Stimulated activated CD4-positive, alpha-beta T cell treated with anti-CD3 and anti-CD28 coated beads, Interleukin-4, amount 100 ng/mL, for 4 hours (primary cell): ENCODE results near the gene PPP5C.
"Not testable (repeated sequence)": the region's sequence is repeated elsewhere in the genome, so short reads cannot be mapped to it uniquely, and the experiment has no call there.

ENCODE experiments used
- DNase-seq, 2 experiments: peaks; one replicate each; pipeline ENCODE4 v3.0.0-alpha.2; 2020

The PPP5C gene

GRCh38 chr19:46410205-46411087, 63.6 kb downstream of the PPP5C start:
- no peak for DNase-seq

- DNase-seq: no peak
These were observed 64.4 kb downstream of the PPP5C start for GRCh38 chr19:46411088-46411924.

- DNase-seq: no peak
These were observed 65.2 kb downstream of the PPP5C start for GRCh38 chr19:46411925-46412649.

GRCh38 chr19:46412650-46413261, 65.9 kb downstream of the PPP5C start:
- no peak for DNase-seq

- DNase-seq: no peak
These were observed 66.6 kb downstream of the PPP5C start, which contains the start of gene CCDC8 for GRCh38 chr19:46413262-46414031. CCDC8 (minus strand) TSS chr19:46413564; CDS start chr19:46412810, 754 bp downstream.

- DNase-seq: not testable (repeated sequence)
These were observed 68.0 kb downstream of the PPP5C start for GRCh38 chr19:46414899-46415298.

GRCh38 chr19:46415804-46416709, 69.2 kb downstream of the PPP5C start:
- DNase-seq: peak in 1 of 2 experiments; percentile 36

GRCh38 chr19:46420056-46420455, 73.2 kb downstream of the PPP5C start:
- no peak for DNase-seq

GRCh38 chr19:46422344-46422743, 75.5 kb downstream of the PPP5C start:
- no peak for DNase-seq

GRCh38 chr19:46423188-46423587, 76.3 kb downstream of the PPP5C start:
- no peak for DNase-seq

GRCh38 chr19:46426035-46426505, 79.2 kb downstream of the PPP5C start:
- DNase-seq: no peak

- DNase-seq: no peak
These were observed 79.7 kb downstream of the PPP5C start for GRCh38 chr19:46426506-46427162.

- no peak for DNase-seq
These were observed 80.7 kb downstream of the PPP5C start for GRCh38 chr19:46427518-46428045.

- peak; percentile 30 to 37 for DNase-seq
These were observed 81.6 kb downstream of the PPP5C start, which contains the start of gene PNMA8C for GRCh38 chr19:46428239-46429135. PNMA8C (minus strand) TSS chr19:46428936; CDS start chr19:46428359, 577 bp downstream.

GRCh38 chr19:46429999-46430398, 83.1 kb downstream of the PPP5C start:
- DNase-seq: no peak

GRCh38 chr19:46431824-46432223, 84.9 kb downstream of the PPP5C start:
- DNase-seq: no peak

- not testable (repeated sequence) for DNase-seq
These were observed 86.6 kb downstream of the PPP5C start for GRCh38 chr19:46433470-46433869.

GRCh38 chr19:46435009-46435408, 88.1 kb downstream of the PPP5C start:
- DNase-seq: no peak
